HepG2 (cell line): ENCODE data around the gene ARRDC3. TPM values are rescaled to one million over a fixed set of nuclear protein-coding genes. Genes with fewer than 3 reads are reported as not detected.

Source experiments
- ATAC-seq: fragments of 200-7000 bp; cut with Tn5 transposase; 3 replicates; pipeline ENCODE4 v1.9.1; 2020; ENCODE audit warnings: mild to moderate bottlenecking, moderate library complexity
- BruUV-seq: library from RNA; stranded (reverse); fragments of 400-500 nt; replicated peaks from 2 replicates; lab custom pipeline; 2021; lab: Mats Ljungman, UMichigan
- CTCF ChIA-PET: fragments of 300-600 bp; formaldehyde crosslinking; extraction: SDS; loops from one replicate; lab custom pipeline; 2021; ENCODE audit warnings: low total read pairs, inconsistent platforms, low intra/inter-chr PET ratio; lab: Yijun Ruan, JAX
- POLR2A ChIA-PET: fragments of 350-600 bp; sonication (Branson Sonifier 250); formaldehyde crosslinking; loops from one replicate; lab custom pipeline; 2020; ENCODE audit warnings: antibody characterized with exemption, inconsistent platforms; lab: Yijun Ruan, JAX
- DNase-seq: peaks from one replicate; pipeline ENCODE4 v3.0.0-alpha.2; 2015; ENCODE audit warnings: low spot score
- FAIRE-seq: peaks from 3 replicates; lab custom pipeline; 2011; peaks lifted over from hg19 to GRCh38; lab: Jason Lieb, UNC
- H2AFZ ChIP-seq: one replicate; pipeline ENCODE4 v1.6.1; 2011; ENCODE audit warnings: low read length, inconsistent platforms
- H3K27ac ChIP-seq: fragments of 300-600 bp; 3 replicates; pipeline ENCODE4 v1.8.0; 2011; ENCODE audit warnings: mixed run types, mild to moderate bottlenecking, mixed read lengths, low read length, inconsistent platforms; ENCODE audit not compliant: insufficient read depth; ENCODE audit errors: extremely low read length
- H3K27me3 ChIP-seq, 2 experiments: fragments of 200-600 bp in 1 of 2; 2 replicates in 1 of 2; 3 replicates in 1 of 2; pipeline versions ENCODE4 v1.6.0 to v1.8.0; 2011; ENCODE audit warnings: low read length in 2 of 2, mild to moderate bottlenecking in 2 of 2, moderate library complexity in 2 of 2, inconsistent platforms in 1 of 2; ENCODE audit not compliant: insufficient read depth in 2 of 2, control insufficient read depth in 1 of 2
- H3K36me3 ChIP-seq, 2 experiments: fragments of 200-600 bp in 1 of 2; replicated peaks in 1 of 2; 2 replicates in 1 of 2; 3 replicates in 1 of 2; pipeline versions ENCODE4 v1.5.1 to v1.8.0; 2011; ENCODE audit warnings: low read length in 2 of 2, inconsistent platforms in 1 of 2; ENCODE audit not compliant: insufficient read depth in 2 of 2, control insufficient read depth in 1 of 2
- H3K4me1 ChIP-seq: 2 replicates; pipeline ENCODE4 v1.5.1; 2012; ENCODE audit warnings: low read length, inconsistent platforms; ENCODE audit not compliant: insufficient read depth
- H3K4me2 ChIP-seq: 2 replicates; pipeline ENCODE4 v1.6.0; 2011; ENCODE audit warnings: low read depth, low read length, inconsistent platforms
- H3K4me3 ChIP-seq, 3 experiments: fragments of 200-600 bp in 1 of 3; sonication (generic), shearing (Covaris generic) in 1 of 3; replicated peaks in 1 of 3; 2 replicates each; pipeline ENCODE4 v1.5.1; 2011 to 2016; ENCODE audit warnings: low read length in 3 of 3, inconsistent platforms in 2 of 3, low read depth in 2 of 3, mild to moderate bottlenecking in 2 of 3, control low read depth in 1 of 3, mixed read lengths in 1 of 3; ENCODE audit not compliant: insufficient read depth in 1 of 3
- H3K79me2 ChIP-seq: one replicate; pipeline ENCODE4 v1.6.1; 2011; ENCODE audit warnings: low read length, inconsistent platforms; ENCODE audit not compliant: insufficient read depth
- H3K9ac ChIP-seq: 2 replicates; pipeline ENCODE4 v1.6.0; 2011; ENCODE audit warnings: mild to moderate bottlenecking, low read depth, low read length, inconsistent platforms; ENCODE audit not compliant: insufficient read depth
- H3K9me3 ChIP-seq: 2 replicates; pipeline ENCODE4 v1.5.1; 2012; ENCODE audit warnings: mild to moderate bottlenecking, low read length
- H4K20me1 ChIP-seq: 2 replicates; pipeline ENCODE4 v1.6.0; 2011; ENCODE audit warnings: inconsistent platforms, mild to moderate bottlenecking, low read length, moderate library complexity; ENCODE audit not compliant: insufficient read depth
- ATF7-NPFF ChIP-seq: sonication (generic); formaldehyde crosslinking; IDR thresholded peaks from 2 replicates; pipeline ENCODE4 v1.8.1; 2023; ENCODE audit warnings: mild to moderate bottlenecking, low read depth, missing genetic modification reagents, moderate library complexity
- GABPB1 ChIP-seq: IDR thresholded peaks from 2 replicates; pipeline ENCODE4 v1.6.1; 2016; ENCODE audit warnings: mild to moderate bottlenecking, missing genetic modification reagents, moderate library complexity, missing compliant biosample characterization
- GATA4 ChIP-seq: sonication (generic); IDR thresholded peaks from 2 replicates; pipeline ENCODE4 v1.6.1; 2016; ENCODE audit warnings: antibody characterized with exemption, low read depth, borderline replicate concordance
- HMG20A ChIP-seq: IDR thresholded peaks from 2 replicates; pipeline ENCODE4 v1.6.1; 2016; ENCODE audit warnings: borderline replicate concordance
- KDM4B ChIP-seq: sonication (generic); formaldehyde crosslinking; IDR thresholded peaks from 2 replicates; pipeline ENCODE4 v1.4.0; 2020; ENCODE audit warnings: missing genetic modification reagents
- NFATC3 ChIP-seq: sonication (generic); formaldehyde crosslinking; IDR thresholded peaks from 2 replicates; pipeline ENCODE4 v1.5.1; 2020; ENCODE audit warnings: mild to moderate bottlenecking, missing genetic modification reagents
- NR3C1 ChIP-seq: sonication (generic); formaldehyde crosslinking; IDR thresholded peaks from 2 replicates; pipeline ENCODE4 v1.4.0; 2020; ENCODE audit warnings: missing genetic modification reagents
- PHF20 ChIP-seq: sonication (generic); formaldehyde crosslinking; IDR thresholded peaks from 2 replicates; pipeline ENCODE4 v1.5.0; 2020; ENCODE audit warnings: mild to moderate bottlenecking, missing genetic modification reagents
- SATB2 ChIP-seq: sonication (generic); formaldehyde crosslinking; IDR thresholded peaks from 2 replicates; pipeline ENCODE4 v1.5.0; 2020; ENCODE audit warnings: missing genetic modification reagents
- ZBTB4 ChIP-seq: sonication (generic); formaldehyde crosslinking; IDR thresholded peaks from 2 replicates; pipeline ENCODE4 v1.4.0; 2020; ENCODE audit warnings: missing genetic modification reagents, mild to moderate bottlenecking, borderline replicate concordance
- ZBTB7B ChIP-seq: sonication (generic); formaldehyde crosslinking; IDR thresholded peaks from 2 replicates; pipeline ENCODE4 v1.4.0; 2020; ENCODE audit warnings: missing genetic modification reagents
- ZMYM2 ChIP-seq: sonication (generic); formaldehyde crosslinking; IDR thresholded peaks from 2 replicates; pipeline ENCODE4 v1.8.0; 2022; ENCODE audit warnings: mild to moderate bottlenecking, missing genetic modification reagents
- ZNF180 ChIP-seq: sonication (generic); formaldehyde crosslinking; IDR thresholded peaks from 2 replicates; pipeline ENCODE4 v1.4.0; 2020; ENCODE audit warnings: low read depth, missing genetic modification reagents, borderline replicate concordance
- ZNF275 ChIP-seq: sonication (generic); formaldehyde crosslinking; IDR thresholded peaks from 2 replicates; pipeline ENCODE4 v1.8.0; 2022; ENCODE audit warnings: missing genetic modification reagents, mild to moderate bottlenecking, inconsistent platforms, borderline replicate concordance
- WGBS: methylation state at CpG from one replicate; pipeline ENCODE4 v1.1.6; 2017; ENCODE audit warnings: low lambda C conversion rate; 5-methylcytosine and 5-hydroxymethylcytosine counted together
- in situ Hi-C: cut with HindIII; loops from 2 replicates; pipeline ENCODE4 v1.10.0; 2017; ENCODE audit warnings: low pct_unique_long_range_greater_than_20kb; ENCODE audit not compliant: extremely low pct_ligation_motif_present
- intact Hi-C: fragments of 100-400 bp; cut with micrococcal nuclease; formaldehyde crosslinking; loops from one replicate; pipeline ENCODE4 v1.10.0; 2022; ENCODE audit not compliant: unreplicated experiment
- polyA plus RNA-seq, 8 experiments: library from polyadenylated mRNA; depleted of rRNA in 3 of 8; stranded (reverse) in 7 of 8; unstranded in 1 of 8; fragments of >200 nt; fragmentation: Illumina TruSeq in 4 of 8; extraction: Trizol in 4 of 8; gene quantifications; 2 replicates each; pipeline versions ENCODE4 v1.2.1 to v1.2.3, GENCODE V29; 2011 to 2016; ENCODE audit warnings: low read depth in 4 of 8, missing spikeins in 1 of 8, mixed read lengths in 1 of 8; ENCODE audit not compliant: insufficient read depth in 1 of 8
- total RNA-seq, 5 experiments: library from RNA; depleted of rRNA; stranded (reverse); fragments of >200 nt; fragmentation: Illumina TruSeq; extraction: Trizol; gene quantifications; 2 replicates each; pipeline ENCODE4 v1.2.3, GENCODE V29; 2016; ENCODE audit warnings: low read depth in 1 of 5
- TF ChIP-seq, protein P1 (sequence below): sonication (generic); formaldehyde crosslinking; IDR thresholded peaks from 2 replicates; pipeline ENCODE4 v1.5.1; 2020; ENCODE audit warnings: mild to moderate bottlenecking, missing genetic modification reagents, moderate library complexity

The ARRDC3 gene
- total and polyA plus RNA-seq, 2 of the 13 experiments (the other 11 are each of a cell fraction or from before 2014, with no cell fraction given): 3.4 to 24.4 TPM

GRCh38 chr5:91419136-91419535 lies 36.0 kb upstream of the ARRDC3 start:
- intact Hi-C loops (loop anchor here (1.0 to 5.0 kb wide), 7 partner anchors 34 to 707 kb away; no protein-coding TSS in a partner anchor), in situ Hi-C loops (loop anchor here (10.0 kb wide), 2 partner anchors 314 to 554 kb away; no protein-coding TSS in a partner anchor)
- DNase-seq: no peak
- no peaks in the 10 kb centered on the region for H3K36me3 ChIP-seq
- H3K4me3 ChIP-seq: no peak overlapping the region
- no peaks in the 10 kb centered on the region for H3K4me1 ChIP-seq
- POLR2A ChIA-PET: no interaction called here
- no peaks in the 10 kb centered on the region for H3K9me3 ChIP-seq
- no peaks in the 10 kb centered on the region for H3K79me2 ChIP-seq
- WGBS: 64% methylated on average over 1 of the region's 1 CpG
- no peaks in the 10 kb centered on the region for H3K27me3 ChIP-seq
- no peak overlapping the region for H3K9ac ChIP-seq
- no peak for ATAC-seq
- no peak overlapping the region for H3K27ac ChIP-seq
- CTCF ChIA-PET: interaction anchor here (1.3 to 2.8 kb wide), 5 partner anchors 193 to 617 kb away, joined by 5 to 15 read pairs (median 11); no protein-coding TSS in a partner anchor
- BruUV-seq: no TSS peak
- no peak overlapping the region for H2AFZ ChIP-seq
- FAIRE-seq: no peak
- no peaks in the 10 kb centered on the region for H4K20me1 ChIP-seq
- H3K4me2 ChIP-seq: no peak overlapping the region
- TF ChIP-seq NFATC3 (no peak), GATA4 (no peak), SATB2 (CRISPR knock-in tag) (no peak), ZNF275 (no peak), KDM4B (CRISPR knock-in tag) (no peak), HMG20A (CRISPR knock-in tag) (no peak), GABPB1 (CRISPR knock-in tag) (no peak), ATF7-NPFF (CRISPR knock-in tag) (no peak), ZNF180 (CRISPR knock-in tag) (no peak), ZBTB7B (CRISPR knock-in tag) (no peak), ZBTB4 (CRISPR knock-in tag) (no peak), ZMYM2 (no peak), NR3C1 (no peak), PHF20 (CRISPR knock-in tag) (no peak)
- TF ChIP-seq, protein P1, sequence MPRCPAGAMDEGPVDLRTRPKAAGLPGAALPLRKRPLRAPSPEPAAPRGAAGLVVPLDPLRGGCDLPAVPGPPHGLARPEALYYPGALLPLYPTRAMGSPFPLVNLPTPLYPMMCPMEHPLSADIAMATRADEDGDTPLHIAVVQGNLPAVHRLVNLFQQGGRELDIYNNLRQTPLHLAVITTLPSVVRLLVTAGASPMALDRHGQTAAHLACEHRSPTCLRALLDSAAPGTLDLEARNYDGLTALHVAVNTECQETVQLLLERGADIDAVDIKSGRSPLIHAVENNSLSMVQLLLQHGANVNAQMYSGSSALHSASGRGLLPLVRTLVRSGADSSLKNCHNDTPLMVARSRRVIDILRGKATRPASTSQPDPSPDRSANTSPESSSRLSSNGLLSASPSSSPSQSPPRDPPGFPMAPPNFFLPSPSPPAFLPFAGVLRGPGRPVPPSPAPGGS (CRISPR knock-in tag): no peak
